AG09309 (cell line): ENCODE results near the gene PRR19.

Experiments used
- DNase-seq: peaks from one replicate; pipeline ENCODE4 v3.0.0-alpha.2; 2010; ENCODE audit warnings: low read depth
- H3K4me3 ChIP-seq: 2 replicates; pipeline ENCODE4 v1.5.1; 2011; ENCODE audit warnings: mild to moderate bottlenecking, low read depth, low read length, moderate library complexity; ENCODE audit not compliant: control insufficient read depth
- CTCF ChIP-seq: IDR thresholded peaks from 2 replicates; pipeline ENCODE4 v1.5.1; 2011; ENCODE audit warnings: mild to moderate bottlenecking, low read depth, low read length, inconsistent platforms; ENCODE audit not compliant: insufficient read depth, control insufficient read depth; ENCODE audit errors: missing control alignments

The PRR19 gene

GRCh38 chr19:42284591-42285341, 17.2 kb upstream of the PRR19 start:
- peak overlapping the region; percentile 65 for H3K4me3 ChIP-seq
- DNase-seq = no peak
- TF ChIP-seq CTCF = no peak

GRCh38 chr19:42285541-42285941, 16.4 kb upstream of the PRR19 start:
- no peak for DNase-seq
- no peak for TF ChIP-seq CTCF
- no peak overlapping the region for H3K4me3 ChIP-seq

- TF ChIP-seq CTCF = no peak
- no peak for DNase-seq
- H3K4me3 ChIP-seq = no peak overlapping the region
These were observed 16.0 kb upstream of the PRR19 start for GRCh38 chr19:42285988-42286348.

GRCh38 chr19:42286349-42287016, 15.4 kb upstream of the PRR19 start:
- H3K4me3 ChIP-seq = no peak overlapping the region
- no peak for DNase-seq
- TF ChIP-seq CTCF = no peak

- DNase-seq = no peak
- H3K4me3 ChIP-seq = no peak overlapping the region
These were observed 14.7 kb upstream of the PRR19 start for GRCh38 chr19:42287017-42287826.

GRCh38 chr19:42287827-42288107, 14.2 kb upstream of the PRR19 start:
- no peak overlapping the region for H3K4me3 ChIP-seq
- TF ChIP-seq CTCF = no peak
- DNase-seq = no peak

More at GRCh38 chr19:42287017-42287826, 14.7 kb upstream of the PRR19 start:
- TF ChIP-seq CTCF = no peak
